ENCODE data around the gene TIGD3. TPM values are rescaled to one million over a fixed set of nuclear protein-coding genes. Genes with fewer than 3 reads are reported as not detected.

Gene TIGD3
- total and polyA plus RNA-seq, 9 of the 15 experiments (the other 6 are each of a cell fraction or from before 2014, with no cell fraction given) = 0.06 to 1.3 (median 0.56) TPM

DNA sequence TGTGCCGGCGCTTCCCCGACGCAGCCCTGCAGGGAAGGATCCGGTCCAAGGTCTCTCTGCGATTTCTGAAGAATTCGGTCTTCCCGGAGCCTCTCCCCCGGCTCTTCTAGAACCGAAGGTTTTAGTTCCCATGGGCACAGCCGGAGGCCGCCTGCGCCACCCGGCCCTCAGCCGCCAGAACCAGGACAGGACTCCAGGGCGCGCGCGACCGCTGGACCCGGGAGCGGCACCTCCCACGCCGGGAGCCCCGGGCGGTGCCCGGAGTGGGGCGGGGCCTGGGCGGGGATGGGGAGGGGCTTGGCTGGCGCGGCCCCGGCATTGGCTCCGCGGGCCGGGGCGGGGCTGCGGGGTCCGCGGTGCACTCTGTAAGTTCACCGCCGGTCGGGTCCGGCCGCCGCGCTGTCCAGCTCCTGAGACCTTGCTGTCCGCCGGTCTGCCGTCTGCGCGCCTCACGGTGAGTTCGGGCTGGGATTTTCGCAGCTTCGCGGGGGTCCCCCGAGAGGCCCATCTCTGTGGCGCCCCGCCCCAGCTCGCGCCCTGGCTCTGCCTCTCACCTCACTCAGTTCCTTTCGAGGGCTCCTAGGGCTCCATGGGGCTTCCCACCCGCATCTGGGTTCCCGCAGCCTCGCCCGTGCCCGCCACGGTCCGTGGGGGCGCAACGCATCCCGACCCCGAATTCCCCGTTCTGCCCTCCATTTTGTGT, 39.9 kb upstream of the TIGD3 start, which contains the start of gene CDC42EP2 (continued):
- TF ChIP-seq, protein P1, sequence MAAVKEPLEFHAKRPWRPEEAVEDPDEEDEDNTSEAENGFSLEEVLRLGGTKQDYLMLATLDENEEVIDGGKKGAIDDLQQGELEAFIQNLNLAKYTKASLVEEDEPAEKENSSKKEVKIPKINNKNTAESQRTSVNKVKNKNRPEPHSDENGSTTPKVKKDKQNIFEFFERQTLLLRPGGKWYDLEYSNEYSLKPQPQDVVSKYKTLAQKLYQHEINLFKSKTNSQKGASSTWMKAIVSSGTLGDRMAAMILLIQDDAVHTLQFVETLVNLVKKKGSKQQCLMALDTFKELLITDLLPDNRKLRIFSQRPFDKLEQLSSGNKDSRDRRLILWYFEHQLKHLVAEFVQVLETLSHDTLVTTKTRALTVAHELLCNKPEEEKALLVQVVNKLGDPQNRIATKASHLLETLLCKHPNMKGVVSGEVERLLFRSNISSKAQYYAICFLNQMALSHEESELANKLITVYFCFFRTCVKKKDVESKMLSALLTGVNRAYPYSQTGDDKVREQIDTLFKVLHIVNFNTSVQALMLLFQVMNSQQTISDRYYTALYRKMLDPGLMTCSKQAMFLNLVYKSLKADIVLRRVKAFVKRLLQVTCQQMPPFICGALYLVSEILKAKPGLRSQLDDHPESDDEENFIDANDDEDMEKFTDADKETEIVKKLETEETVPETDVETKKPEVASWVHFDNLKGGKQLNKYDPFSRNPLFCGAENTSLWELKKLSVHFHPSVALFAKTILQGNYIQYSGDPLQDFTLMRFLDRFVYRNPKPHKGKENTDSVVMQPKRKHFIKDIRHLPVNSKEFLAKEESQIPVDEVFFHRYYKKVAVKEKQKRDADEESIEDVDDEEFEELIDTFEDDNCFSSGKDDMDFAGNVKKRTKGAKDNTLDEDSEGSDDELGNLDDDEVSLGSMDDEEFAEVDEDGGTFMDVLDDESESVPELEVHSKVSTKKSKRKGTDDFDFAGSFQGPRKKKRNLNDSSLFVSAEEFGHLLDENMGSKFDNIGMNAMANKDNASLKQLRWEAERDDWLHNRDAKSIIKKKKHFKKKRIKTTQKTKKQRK (IDR thresholded peaks at IDR 0.05; ENCODE audit: borderline replicate concordance, low read depth, low read length) = no peak
- TF ChIP-seq POLR2AphosphoS5 (IDR thresholded peaks at IDR 0.05; ENCODE audit: control insufficient read depth, insufficient read depth, low read depth, low read length) (0 out of 2 replicates have a peak, but pooled peaks have one; percentile 18), ZBTB43 (CRISPR knock-in tag; IDR thresholded peaks at IDR 0.05) (no peak), L3MBTL2 (IDR thresholded peaks at IDR 0.05) (peak; percentile 9; the same call in 1 of the 2 replicates), EGR1 (conservative IDR thresholded peaks at IDR 0.05) (peak; percentile 52), RBFOX2 (IDR thresholded peaks at IDR 0.05; ENCODE audit: low read depth, low read length) (peak; percentile 81), GABPA (tag; conservative IDR thresholded peaks at IDR 0.05; ENCODE audit: low read depth) (peak; percentile 24), FOXA3 (CRISPR knock-in tag; conservative IDR thresholded peaks at IDR 0.05 in 1 of 2, IDR thresholded peaks at IDR 0.05 in 1 of 2) (0 out of 4 replicates have a peak, but pooled peaks of 1 of the 2 experiments have one; percentile 44), ZNF639 (CRISPR knock-in tag; conservative IDR thresholded peaks at IDR 0.05 in 1 of 2, IDR thresholded peaks at IDR 0.05 in 1 of 2) (peak in 1 of 2 experiments; percentile 85; a peak in 2 of 4 replicates), SAP30 (IDR thresholded peaks at IDR 0.05; ENCODE audit: borderline replicate concordance, insufficient read depth, low read depth, low read length, poor library complexity, severe bottlenecking) (peak; percentile 4), RFX1 (IDR thresholded peaks at IDR 0.05) (no peak)
- TF ChIP-seq, protein P2, sequence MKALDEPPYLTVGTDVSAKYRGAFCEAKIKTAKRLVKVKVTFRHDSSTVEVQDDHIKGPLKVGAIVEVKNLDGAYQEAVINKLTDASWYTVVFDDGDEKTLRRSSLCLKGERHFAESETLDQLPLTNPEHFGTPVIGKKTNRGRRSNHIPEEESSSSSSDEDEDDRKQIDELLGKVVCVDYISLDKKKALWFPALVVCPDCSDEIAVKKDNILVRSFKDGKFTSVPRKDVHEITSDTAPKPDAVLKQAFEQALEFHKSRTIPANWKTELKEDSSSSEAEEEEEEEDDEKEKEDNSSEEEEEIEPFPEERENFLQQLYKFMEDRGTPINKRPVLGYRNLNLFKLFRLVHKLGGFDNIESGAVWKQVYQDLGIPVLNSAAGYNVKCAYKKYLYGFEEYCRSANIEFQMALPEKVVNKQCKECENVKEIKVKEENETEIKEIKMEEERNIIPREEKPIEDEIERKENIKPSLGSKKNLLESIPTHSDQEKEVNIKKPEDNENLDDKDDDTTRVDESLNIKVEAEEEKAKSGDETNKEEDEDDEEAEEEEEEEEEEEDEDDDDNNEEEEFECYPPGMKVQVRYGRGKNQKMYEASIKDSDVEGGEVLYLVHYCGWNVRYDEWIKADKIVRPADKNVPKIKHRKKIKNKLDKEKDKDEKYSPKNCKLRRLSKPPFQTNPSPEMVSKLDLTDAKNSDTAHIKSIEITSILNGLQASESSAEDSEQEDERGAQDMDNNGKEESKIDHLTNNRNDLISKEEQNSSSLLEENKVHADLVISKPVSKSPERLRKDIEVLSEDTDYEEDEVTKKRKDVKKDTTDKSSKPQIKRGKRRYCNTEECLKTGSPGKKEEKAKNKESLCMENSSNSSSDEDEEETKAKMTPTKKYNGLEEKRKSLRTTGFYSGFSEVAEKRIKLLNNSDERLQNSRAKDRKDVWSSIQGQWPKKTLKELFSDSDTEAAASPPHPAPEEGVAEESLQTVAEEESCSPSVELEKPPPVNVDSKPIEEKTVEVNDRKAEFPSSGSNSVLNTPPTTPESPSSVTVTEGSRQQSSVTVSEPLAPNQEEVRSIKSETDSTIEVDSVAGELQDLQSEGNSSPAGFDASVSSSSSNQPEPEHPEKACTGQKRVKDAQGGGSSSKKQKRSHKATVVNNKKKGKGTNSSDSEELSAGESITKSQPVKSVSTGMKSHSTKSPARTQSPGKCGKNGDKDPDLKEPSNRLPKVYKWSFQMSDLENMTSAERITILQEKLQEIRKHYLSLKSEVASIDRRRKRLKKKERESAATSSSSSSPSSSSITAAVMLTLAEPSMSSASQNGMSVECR (CRISPR knock-in tag; IDR thresholded peaks at IDR 0.05) = peak; percentile 59; the same call in 1 of the 2 replicates
